ENCODE results near the gene PVALEF.

- TF ChIP-seq CTCF (IDR thresholded peaks at IDR 0.05; ENCODE audit: low read depth, low read length) (no peak), EZH2phosphoT487 (IDR thresholded peaks at IDR 0.05; ENCODE audit: low read depth) (no peak)
Measured at GRCh38 chr17:81129711-81130367, 35.5 kb upstream of the PVALEF start.
